Measurements from ENCODE around the gene FAM3C.

Gene FAM3C

DNA sequence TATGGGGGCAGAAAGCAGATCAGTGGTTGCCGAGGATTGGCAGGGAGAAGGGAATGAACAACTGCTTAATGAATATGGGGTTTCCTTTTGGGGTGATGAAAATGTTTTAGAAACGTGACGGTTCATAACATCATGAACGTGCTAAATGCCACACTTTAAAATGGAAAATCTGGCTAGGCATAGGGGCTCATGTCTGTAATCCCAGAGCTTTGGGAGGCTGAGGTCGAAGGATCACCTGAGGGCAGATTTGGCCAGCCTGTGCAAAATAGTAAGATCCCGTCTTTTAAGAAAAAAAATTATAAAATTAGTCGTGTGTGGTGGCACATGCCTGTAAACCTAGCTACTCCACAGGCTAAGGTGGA is 3.1 kb downstream of the FAM3C start:
- Mint-ChIP-seq H3K4me1 (peaks cover 68% of the 10 kb centered on the region), H3K4me3 (no peak overlapping the region), H3K36me3 (peaks cover 7% of the 10 kb centered on the region), H3K27ac (no peak overlapping the region), H3K9me3 (no peaks in the 10 kb centered on the region), H3K27me3 (no peaks in the 10 kb centered on the region)

DNA sequence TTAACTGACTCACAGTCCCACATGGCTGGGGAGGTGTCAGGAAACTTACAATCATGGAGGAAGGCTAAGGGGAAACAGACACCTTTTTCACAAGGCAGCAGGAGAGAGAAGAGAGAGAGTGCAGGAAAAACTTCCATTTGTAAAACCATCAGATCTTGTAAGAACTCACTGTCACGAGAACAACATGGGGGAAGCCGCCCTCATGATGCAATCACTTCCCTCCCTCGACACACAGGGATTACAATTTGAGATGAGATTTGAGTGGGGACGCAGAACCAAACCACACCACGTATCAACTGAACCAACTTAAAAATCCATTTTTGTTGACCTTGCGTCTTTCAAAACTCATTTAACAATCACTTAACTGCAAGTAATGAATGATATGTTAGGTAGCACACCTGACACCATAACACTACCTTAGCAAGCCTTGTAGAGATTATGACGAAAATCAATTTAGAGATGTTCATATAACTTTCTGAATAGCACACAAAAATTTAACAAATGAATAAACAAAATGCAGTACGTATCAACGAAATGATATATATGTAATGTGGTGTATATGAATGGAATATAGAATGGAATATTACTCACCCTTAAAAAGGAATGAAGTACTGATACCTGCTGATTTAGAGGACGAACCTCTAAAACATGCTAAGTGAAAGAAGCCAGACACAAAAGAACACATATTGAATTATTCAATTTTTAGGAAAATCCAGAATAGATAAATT is 3.7 kb downstream of the FAM3C start:
- Mint-ChIP-seq H3K27me3 (no peaks in the 10 kb centered on the region), H3K27ac (no peak overlapping the region), H3K36me3 (peaks cover 7% of the 10 kb centered on the region), H3K4me3 (no peak overlapping the region), H3K9me3 (no peaks in the 10 kb centered on the region), H3K4me1 (peaks cover 73% of the 10 kb centered on the region)

DNA sequence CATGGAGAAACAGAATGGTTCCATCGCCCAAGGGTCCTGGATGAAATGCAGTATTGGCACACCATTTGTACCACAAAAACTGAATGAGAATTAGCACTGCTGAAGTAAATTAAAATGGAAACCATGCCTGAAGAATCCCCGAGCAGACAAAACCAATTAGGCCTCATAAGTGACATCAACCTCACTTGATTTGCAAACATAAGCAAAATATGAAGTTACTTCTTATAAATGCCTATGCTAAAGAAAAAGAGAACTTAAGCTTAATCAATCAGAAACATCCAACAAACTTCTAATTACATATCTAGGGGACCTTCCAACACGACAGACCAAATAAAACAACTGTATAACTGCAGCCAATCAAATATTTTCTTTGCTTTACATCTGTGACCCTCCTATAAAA is 4.4 kb downstream of the FAM3C start:
- no peak overlapping the region for H3K4me3 Mint-ChIP-seq

DNA sequence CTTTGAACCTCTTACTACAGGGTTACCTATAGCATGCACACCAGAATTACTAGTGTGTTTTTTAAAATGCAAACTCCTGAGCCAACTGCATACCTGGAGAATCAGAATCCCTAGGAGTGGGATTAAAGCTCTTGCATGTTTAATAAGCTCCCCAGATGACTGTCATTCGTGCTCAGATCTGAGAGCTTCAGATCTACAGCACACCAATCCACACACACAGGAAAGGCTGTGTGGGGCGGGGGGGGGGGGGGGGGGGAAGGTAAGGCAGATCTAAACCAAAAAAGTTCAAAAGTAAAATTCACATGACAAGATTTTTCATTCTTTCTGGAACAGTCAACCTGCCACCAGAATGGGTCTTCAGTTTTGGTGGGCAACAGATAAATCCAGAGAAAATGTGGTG is 5.5 kb downstream of the FAM3C start:
- peaks cover 86% of the 10 kb centered on the region for H3K4me1 Mint-ChIP-seq
- H3K4me3 Mint-ChIP-seq = no peak overlapping the region
- H3K36me3 Mint-ChIP-seq = peaks cover 7% of the 10 kb centered on the region
- no peaks in the 10 kb centered on the region for H3K9me3 Mint-ChIP-seq
- H3K27me3 Mint-ChIP-seq = no peaks in the 10 kb centered on the region
- no peak overlapping the region for H3K27ac Mint-ChIP-seq

More for the DNA sequence above, 4.4 kb downstream of the FAM3C start:
- Mint-ChIP-seq H3K27me3 (no peaks in the 10 kb centered on the region), H3K27ac (peak overlapping the region; percentile 43), H3K36me3 (peaks cover 7% of the 10 kb centered on the region), H3K9me3 (no peaks in the 10 kb centered on the region), H3K4me1 (peaks cover 78% of the 10 kb centered on the region)

DNA sequence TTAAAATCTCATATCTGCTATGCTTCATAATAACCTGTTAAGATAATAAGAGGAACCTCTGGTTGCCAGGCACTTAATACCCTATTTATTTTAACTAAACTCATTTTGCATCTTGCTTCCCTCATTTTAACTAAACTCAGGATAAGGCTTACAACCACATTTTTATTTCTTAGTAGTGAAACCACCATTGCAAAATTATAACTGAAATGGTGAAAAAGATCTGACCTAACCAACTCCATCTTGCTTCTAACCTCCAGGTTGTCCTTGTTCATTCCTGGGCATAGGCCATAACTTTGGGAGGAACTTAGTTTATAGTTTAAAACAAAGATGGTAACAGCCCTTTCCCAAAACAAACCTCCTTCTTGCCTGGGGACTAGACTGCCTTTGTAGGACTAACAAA is 6.0 kb downstream of the FAM3C start:
- Mint-ChIP-seq H3K4me3 (no peak overlapping the region), H3K36me3 (peaks cover 7% of the 10 kb centered on the region), H3K27ac (no peak overlapping the region), H3K27me3 (no peaks in the 10 kb centered on the region), H3K9me3 (no peaks in the 10 kb centered on the region), H3K4me1 (peaks cover 91% of the 10 kb centered on the region)

DNA sequence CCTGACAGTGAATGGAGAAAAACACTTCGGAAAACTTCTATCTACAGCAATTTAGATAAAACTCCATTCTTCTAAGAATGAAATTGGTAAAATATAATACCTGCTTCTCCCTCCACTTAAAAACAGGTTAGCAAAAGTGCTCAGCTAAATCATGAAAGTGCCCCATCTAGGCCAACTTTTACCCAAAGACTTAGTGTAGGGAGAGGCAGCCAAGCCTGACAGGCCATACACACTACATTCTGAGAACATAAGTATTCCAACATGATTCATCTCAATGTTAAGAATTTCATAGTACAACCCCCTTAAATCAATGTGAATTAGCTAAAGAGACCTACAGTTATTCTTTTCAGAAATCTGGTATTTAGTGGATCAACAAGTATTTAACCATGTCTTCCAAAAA is 7.2 kb downstream of the FAM3C start:
- H3K27me3 Mint-ChIP-seq = no peaks in the 10 kb centered on the region
- peaks cover 92% of the 10 kb centered on the region for H3K4me1 Mint-ChIP-seq
- peaks cover 7% of the 10 kb centered on the region for H3K36me3 Mint-ChIP-seq
- no peak overlapping the region for H3K4me3 Mint-ChIP-seq
- no peaks in the 10 kb centered on the region for H3K9me3 Mint-ChIP-seq
- H3K27ac Mint-ChIP-seq = no peak overlapping the region

DNA sequence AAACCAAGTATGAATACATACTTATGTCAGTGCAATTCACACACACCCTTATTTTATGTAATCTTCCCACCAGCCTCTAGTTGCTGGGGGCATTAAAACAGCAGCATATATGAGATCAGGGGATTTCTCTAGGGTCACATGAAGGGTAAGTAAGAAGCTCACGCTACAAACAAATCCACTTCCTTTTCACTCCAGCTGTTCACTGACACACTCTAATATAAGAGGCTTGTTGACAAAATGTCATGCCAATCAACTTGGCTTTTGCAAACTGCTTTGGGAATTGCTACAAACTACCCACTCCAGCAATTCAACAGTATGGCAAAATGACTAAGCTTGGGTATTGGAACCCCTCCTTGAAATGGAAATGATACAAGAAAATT is 10.3 kb downstream of the FAM3C start:
- H3K9me3 Mint-ChIP-seq = no peaks in the 10 kb centered on the region
- peaks cover 83% of the 10 kb centered on the region for H3K4me1 Mint-ChIP-seq
- peak overlapping the region; percentile 36 for H3K4me3 Mint-ChIP-seq
- H3K27me3 Mint-ChIP-seq = no peaks in the 10 kb centered on the region
- no peak overlapping the region for H3K27ac Mint-ChIP-seq
- H3K36me3 Mint-ChIP-seq = no peaks in the 10 kb centered on the region

DNA sequence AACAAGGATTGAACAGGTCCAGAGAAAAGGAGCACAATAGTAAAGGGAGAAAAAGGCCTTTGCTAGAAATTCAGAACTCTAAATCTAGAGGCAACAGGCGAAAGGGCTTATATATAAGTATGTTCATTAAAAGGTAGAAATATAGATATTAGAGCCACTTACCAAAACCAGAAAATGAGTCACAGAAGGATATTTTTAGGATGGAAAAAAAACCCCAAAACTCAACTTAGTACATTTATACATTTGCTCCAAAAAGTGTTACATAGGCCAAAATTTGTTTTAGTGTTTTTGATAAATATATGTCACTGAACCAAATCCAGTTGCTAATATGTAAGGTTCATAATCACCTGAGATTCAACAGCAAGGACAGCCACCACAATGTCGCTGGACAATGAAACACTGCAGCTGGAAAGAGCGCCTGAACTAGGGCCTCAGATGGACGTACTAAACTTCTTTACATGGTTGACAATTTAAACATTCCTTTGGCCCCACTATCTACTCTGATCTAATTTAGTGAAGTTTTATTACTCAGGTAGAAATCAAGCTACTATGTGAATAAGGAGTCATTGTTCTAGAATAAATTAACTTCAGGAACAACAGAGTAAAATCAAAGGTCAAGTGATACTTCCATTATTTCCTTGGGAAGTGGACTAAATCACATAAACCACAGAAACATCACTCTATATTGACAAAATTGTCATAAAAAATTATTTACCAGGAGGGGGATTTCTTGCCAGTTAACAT is 10.9 kb downstream of the FAM3C start:
- no peaks in the 10 kb centered on the region for H3K27me3 Mint-ChIP-seq
- H3K36me3 Mint-ChIP-seq = peaks cover under 1% of the 10 kb centered on the region
- peak overlapping the region; percentile 37 for H3K4me3 Mint-ChIP-seq
- peaks cover 80% of the 10 kb centered on the region for H3K4me1 Mint-ChIP-seq
- H3K27ac Mint-ChIP-seq = peak overlapping the region; percentile 33
- no peaks in the 10 kb centered on the region for H3K9me3 Mint-ChIP-seq

DNA sequence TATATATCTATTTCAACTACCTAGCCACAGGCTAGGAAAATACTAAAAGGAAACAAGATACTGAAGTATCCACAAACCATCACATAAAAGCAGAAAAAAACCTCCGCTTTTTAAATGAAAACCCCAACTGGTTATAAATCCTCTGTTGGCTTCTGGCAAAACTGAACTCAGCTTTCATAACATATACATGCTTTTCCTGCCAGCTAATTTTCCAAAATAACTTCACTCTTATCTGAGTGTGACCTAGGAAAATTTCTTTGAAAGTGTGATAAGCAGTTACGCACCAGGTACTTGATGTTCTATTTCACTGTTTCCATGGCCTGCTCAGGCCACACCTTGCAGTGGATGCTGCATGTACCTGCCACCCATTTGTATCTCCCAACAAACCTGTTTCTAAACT is 11.8 kb downstream of the FAM3C start:
- Mint-ChIP-seq H3K9me3 (no peaks in the 10 kb centered on the region), H3K36me3 (peaks cover 4% of the 10 kb centered on the region), H3K4me1 (peaks cover 75% of the 10 kb centered on the region), H3K27ac (peak overlapping the region; percentile 27), H3K27me3 (no peaks in the 10 kb centered on the region), H3K4me3 (peak overlapping the region; percentile 37)

DNA sequence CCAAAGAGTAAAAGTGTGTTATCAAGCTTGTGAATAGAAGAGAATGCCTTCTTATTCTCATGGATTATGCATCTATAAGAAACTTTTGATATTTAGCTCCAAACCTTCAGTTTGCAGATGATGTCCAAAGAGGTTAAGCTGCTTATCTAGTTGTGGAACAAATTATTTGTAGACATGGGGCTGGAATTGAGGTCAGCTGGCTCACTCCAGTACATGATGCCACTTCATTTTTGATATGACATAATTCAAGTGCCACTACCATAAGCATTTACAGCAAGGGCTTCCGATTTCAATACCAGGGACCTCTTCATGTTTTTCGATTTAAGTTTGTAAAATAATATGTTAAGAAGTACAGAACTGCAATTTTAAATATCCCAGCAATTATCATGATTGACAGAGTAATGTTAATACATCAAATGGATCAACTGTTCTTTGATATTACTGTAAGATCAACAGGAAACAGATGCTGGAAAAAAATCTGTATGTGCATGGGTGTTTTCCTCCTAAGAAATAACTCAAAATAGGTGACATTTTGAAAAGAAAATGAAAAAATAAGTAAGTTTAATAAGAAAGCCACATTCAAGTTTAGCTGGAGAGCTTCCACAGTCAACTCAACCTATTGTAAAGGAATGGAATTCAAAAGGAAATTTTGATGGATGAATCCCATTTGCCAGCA is 12.7 kb downstream of the FAM3C start:
- peaks cover 4% of the 10 kb centered on the region for H3K36me3 Mint-ChIP-seq
- no peaks in the 10 kb centered on the region for H3K27me3 Mint-ChIP-seq
- H3K27ac Mint-ChIP-seq = no peak overlapping the region
- peaks cover 66% of the 10 kb centered on the region for H3K4me1 Mint-ChIP-seq
- no peak overlapping the region for H3K4me3 Mint-ChIP-seq
- no peaks in the 10 kb centered on the region for H3K9me3 Mint-ChIP-seq

DNA sequence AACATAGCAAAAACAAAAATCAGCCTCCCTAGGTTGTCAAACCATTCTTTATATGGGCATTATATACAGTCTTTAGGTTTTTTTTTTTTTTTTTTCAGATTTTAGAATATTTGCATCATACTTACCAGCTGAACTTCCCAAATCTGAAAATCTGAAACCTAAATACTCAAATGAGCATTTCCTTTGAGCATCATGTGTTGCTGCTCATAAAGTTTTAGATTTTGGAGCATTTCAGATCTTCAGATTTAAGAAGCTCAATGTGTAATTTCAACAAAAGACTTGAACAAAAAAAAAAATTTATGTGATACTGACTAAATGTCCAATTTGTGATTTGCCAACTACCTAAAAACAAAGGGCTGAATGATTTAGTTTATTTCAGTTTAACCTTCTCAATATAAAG is 13.6 kb downstream of the FAM3C start:
- H3K4me1 Mint-ChIP-seq = peaks cover 57% of the 10 kb centered on the region
- H3K36me3 Mint-ChIP-seq = peaks cover 4% of the 10 kb centered on the region
- H3K4me3 Mint-ChIP-seq = no peak overlapping the region
- H3K9me3 Mint-ChIP-seq = no peaks in the 10 kb centered on the region
- H3K27ac Mint-ChIP-seq = no peak overlapping the region
- H3K27me3 Mint-ChIP-seq = no peaks in the 10 kb centered on the region

DNA sequence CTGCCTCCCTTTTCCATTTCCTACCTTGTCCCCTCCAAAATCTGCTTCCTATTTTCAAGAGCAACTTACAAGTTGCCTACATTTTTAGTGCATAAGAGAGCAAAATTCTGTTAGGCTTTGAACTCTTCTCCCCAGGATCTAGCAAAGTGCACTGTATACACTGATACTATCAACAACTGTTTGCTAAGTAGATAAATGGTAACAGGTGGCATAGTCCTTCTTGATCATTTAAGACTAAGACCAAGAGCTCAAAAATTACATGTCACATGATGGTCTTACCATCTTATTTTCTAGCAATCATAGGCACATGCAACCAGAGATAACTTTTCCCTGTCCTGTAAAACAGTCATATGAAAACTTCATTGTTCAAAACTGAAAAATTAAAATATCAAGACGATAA is 16.2 kb downstream of the FAM3C start:
- no peaks in the 10 kb centered on the region for H3K27me3 Mint-ChIP-seq
- no peak overlapping the region for H3K27ac Mint-ChIP-seq
- H3K4me1 Mint-ChIP-seq = peaks cover 39% of the 10 kb centered on the region
- no peaks in the 10 kb centered on the region for H3K9me3 Mint-ChIP-seq
- no peak overlapping the region for H3K4me3 Mint-ChIP-seq
- H3K36me3 Mint-ChIP-seq = peaks cover 8% of the 10 kb centered on the region

DNA sequence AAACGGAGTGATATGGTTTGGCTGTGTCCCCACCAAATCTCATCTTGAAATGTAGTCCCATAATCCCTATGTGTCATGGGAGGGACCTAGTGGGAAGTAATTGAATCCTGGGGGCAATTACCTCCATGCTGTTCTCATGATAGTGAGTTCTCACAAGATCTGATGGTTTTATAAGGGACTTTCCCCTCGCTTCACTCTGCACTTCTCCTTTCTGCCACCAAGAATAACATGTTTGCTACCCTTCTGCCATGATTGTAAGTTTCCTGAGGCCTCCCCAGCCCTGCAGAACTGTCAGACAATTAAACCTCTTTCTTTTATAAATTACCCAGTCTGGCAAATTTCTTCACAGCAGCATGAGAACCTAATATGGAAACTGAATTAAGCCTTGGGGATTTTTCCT is 19.1 kb downstream of the FAM3C start:
- Mint-ChIP-seq H3K9me3 (no peaks in the 10 kb centered on the region), H3K27me3 (no peaks in the 10 kb centered on the region), H3K4me1 (peaks cover 24% of the 10 kb centered on the region), H3K36me3 (peaks cover 8% of the 10 kb centered on the region), H3K4me3 (no peak overlapping the region), H3K27ac (no peak overlapping the region)

DNA sequence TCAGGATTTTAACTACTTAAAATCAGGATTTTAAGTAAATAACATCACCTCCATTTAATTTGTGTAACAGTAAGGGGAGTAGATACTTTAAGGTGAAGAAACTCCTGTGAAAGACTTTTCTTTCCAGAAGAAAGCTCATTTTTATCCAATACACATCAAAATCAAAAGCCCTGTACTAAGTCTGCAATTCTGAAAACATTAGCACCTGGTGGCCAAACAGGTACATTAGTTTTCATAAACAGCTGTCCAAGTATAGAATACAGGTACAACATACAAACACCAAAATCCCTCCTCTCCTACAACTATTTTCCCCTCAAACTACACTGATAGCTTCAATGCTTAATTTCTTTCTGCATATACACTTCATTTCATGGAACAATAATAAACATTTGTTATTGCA is 22.9 kb downstream of the FAM3C start:
- no peak overlapping the region for H3K4me3 Mint-ChIP-seq
- peaks cover 9% of the 10 kb centered on the region for H3K36me3 Mint-ChIP-seq
- H3K4me1 Mint-ChIP-seq = peaks cover 41% of the 10 kb centered on the region
- no peak overlapping the region for H3K27ac Mint-ChIP-seq
- no peaks in the 10 kb centered on the region for H3K9me3 Mint-ChIP-seq
- H3K27me3 Mint-ChIP-seq = no peaks in the 10 kb centered on the region

DNA sequence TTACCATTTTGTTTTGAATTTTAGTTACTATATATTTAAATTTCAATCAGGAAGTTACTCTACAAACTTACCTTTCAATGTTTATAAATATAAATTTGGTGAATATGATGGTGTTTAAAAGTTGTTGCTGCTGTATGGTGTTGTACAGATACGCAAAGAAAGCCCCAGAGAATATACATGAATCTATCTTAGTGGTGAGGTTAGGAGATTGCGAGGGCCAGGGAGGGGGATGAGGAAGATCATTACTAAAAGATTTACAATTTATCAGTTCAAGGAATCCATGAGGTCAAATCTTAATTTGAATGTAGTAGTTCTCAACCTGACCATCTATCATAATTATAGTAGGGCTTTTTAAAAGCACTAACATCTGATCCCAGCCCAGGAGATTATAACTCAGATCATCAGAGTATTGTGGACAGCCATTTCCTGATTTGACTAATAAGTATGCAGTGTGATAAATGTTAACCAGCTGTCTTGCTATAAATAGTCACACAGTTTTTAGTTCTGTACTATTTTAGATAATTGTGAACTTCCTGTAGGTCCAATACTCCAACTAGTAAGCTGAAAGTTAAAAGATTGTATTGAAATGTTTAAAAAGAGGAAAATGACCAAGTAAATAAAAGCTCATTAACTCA is 23.6 kb downstream of the FAM3C start:
- Mint-ChIP-seq H3K4me3 (peak overlapping the region; percentile 27), H3K9me3 (no peaks in the 10 kb centered on the region), H3K36me3 (peaks cover 9% of the 10 kb centered on the region), H3K4me1 (peaks cover 41% of the 10 kb centered on the region), H3K27ac (peak overlapping the region; percentile 68), H3K27me3 (no peaks in the 10 kb centered on the region)

DNA sequence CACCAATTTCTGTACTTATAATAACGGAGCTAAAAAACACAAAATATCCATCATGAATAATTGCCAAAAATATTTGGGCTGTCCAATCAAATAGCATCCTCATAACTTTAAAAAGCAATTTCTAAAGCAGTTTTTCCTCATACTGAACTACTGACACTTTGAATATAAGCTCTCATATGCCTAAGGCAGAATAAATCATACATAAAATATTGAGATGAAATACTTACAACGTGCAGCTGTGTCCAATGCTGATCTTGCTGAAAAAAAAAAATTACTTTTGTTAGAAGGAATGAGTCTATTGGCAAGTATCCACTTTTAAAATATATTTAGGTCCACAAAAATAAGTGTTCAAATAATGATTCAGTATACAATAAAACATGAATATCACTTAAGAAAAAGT is 24.2 kb downstream of the FAM3C start:
- Mint-ChIP-seq H3K36me3 (peaks cover 9% of the 10 kb centered on the region), H3K4me3 (peak overlapping the region; percentile 7), H3K27me3 (no peaks in the 10 kb centered on the region), H3K9me3 (no peaks in the 10 kb centered on the region), H3K4me1 (peaks cover 41% of the 10 kb centered on the region), H3K27ac (no peak overlapping the region)

Measured in activated naive CD4-positive, alpha-beta T cell treated with anti-CD3 and anti-CD28 coated beads, Interleukin-2, amount 50 U/mL, for 24 hours (primary cell).